GM18511 (cell line): ENCODE measurements around the gene KRT33B.

Experiments
- ATAC-seq: cut with Tn5 transposase; IDR thresholded peaks from one replicate; pipeline ENCODE4 v1.9.1; 2021; ENCODE audit warnings: mild to moderate bottlenecking, moderate library complexity; ENCODE audit not compliant: unreplicated experiment

The KRT33B gene

GRCh38 chr17:41326173-41327145 is 43.2 kb downstream of the KRT33B start:
- ATAC-seq = no peak

GRCh38 chr17:41325611-41326010 is 44.0 kb downstream of the KRT33B start:
- ATAC-seq = no peak

- ATAC-seq = no peak
Observed at GRCh38 chr17:41325126-41325525, 44.5 kb downstream of the KRT33B start.

GRCh38 chr17:41324180-41325075 is 45.2 kb downstream of the KRT33B start:
- no peak for ATAC-seq

GRCh38 chr17:41322903-41323895 is 46.4 kb downstream of the KRT33B start:
- ATAC-seq = no peak

- no peak for ATAC-seq
Observed at GRCh38 chr17:41322094-41322902, 47.3 kb downstream of the KRT33B start.

GRCh38 chr17:41318231-41318630 is 51.4 kb downstream of the KRT33B start:
- no peak for ATAC-seq

GRCh38 chr17:41315814-41316445 is 53.7 kb downstream of the KRT33B start:
- no peak for ATAC-seq

- ATAC-seq = no peak
Observed at GRCh38 chr17:41315204-41315794, 54.3 kb downstream of the KRT33B start, which contains the start of gene KRTAP17-1. Gene KRTAP17-1 (minus strand): TSS chr17:41315710. CDS start chr17:41315650, 60 bp downstream.
